Smooth muscle cell (in vitro differentiated cells): ENCODE measurements around the gene ERP27. TPM values are rescaled to one million over a fixed set of nuclear protein-coding genes. Genes with fewer than 3 reads are reported as not detected.
A peak's percentile ranks its signal among the peaks of the same experiment; 100 is the strongest.

Experiments used
- DNase-seq: peaks from one replicate; lab custom pipeline; 2025; ENCODE audit not compliant: unreplicated experiment; lab: John Stamatoyannopoulos, UW
- H2AFZ ChIP-seq: fragments of 200-600 bp; sonication (generic); 2 replicates; pipeline ENCODE4 v1.6.0; 2016; ENCODE audit warnings: antibody characterized with exemption, low read depth, mild to moderate bottlenecking
- H3F3A ChIP-seq: fragments of 200-600 bp; sonication (generic); 2 replicates; pipeline ENCODE4 v1.6.0; 2017; ENCODE audit warnings: antibody characterized with exemption, low read depth
- H3K27ac ChIP-seq: fragments of 200-600 bp; sonication (generic); 2 replicates; pipeline ENCODE4 v1.5.1; 2016; ENCODE audit warnings: low read depth, mild to moderate bottlenecking
- H3K27me3 ChIP-seq: fragments of 200-600 bp; sonication (generic); 2 replicates; pipeline ENCODE4 v1.6.1; 2016; ENCODE audit warnings: low read depth, mild to moderate bottlenecking
- H3K36me3 ChIP-seq: fragments of 200-600 bp; sonication (generic); 2 replicates; pipeline ENCODE4 v1.5.1; 2016; ENCODE audit warnings: low read depth
- H3K4me1 ChIP-seq: fragments of 200-600 bp; sonication (generic); 2 replicates; pipeline ENCODE4 v1.5.1; 2016; ENCODE audit warnings: low read depth
- H3K4me2 ChIP-seq: fragments of 200-600 bp; sonication (generic); 2 replicates; pipeline ENCODE4 v1.6.0; 2016; ENCODE audit warnings: mild to moderate bottlenecking
- H3K4me3 ChIP-seq: fragments of 200-600 bp; sonication (generic); 2 replicates; pipeline ENCODE4 v1.5.1; 2016; ENCODE audit warnings: mild to moderate bottlenecking
- H3K79me2 ChIP-seq: fragments of 200-600 bp; sonication (generic); 2 replicates; pipeline ENCODE4 v1.6.0; 2016; ENCODE audit warnings: low read depth, mild to moderate bottlenecking
- H3K9ac ChIP-seq: fragments of 200-600 bp; sonication (generic); 2 replicates; pipeline ENCODE4 v1.6.0; 2016; ENCODE audit warnings: low read depth
- H3K9me3 ChIP-seq: fragments of 200-600 bp; sonication (generic); replicated peaks from 2 replicates; pipeline ENCODE4 v1.5.1; 2016; ENCODE audit warnings: low read depth
- H4K20me1 ChIP-seq: fragments of 200-600 bp; sonication (generic); 2 replicates; pipeline ENCODE4 v1.6.0; 2016; ENCODE audit warnings: low read depth
- whole genome bisulfite sequencing: methylation state at CpG from one replicate; pipeline ENCODE4 v1.1.7; 2016; ENCODE audit warnings: low lambda C conversion rate; 5-methylcytosine and 5-hydroxymethylcytosine counted together
- polyA plus RNA-seq: library from polyadenylated mRNA; unstranded; fragments of >200 nt; fragmentation: Nextera tagmentation; extraction: Ambion mirVana; gene quantifications from 2 replicates; pipeline ENCODE4 v1.2.1, GENCODE V29; 2016
- total RNA-seq: library from RNA; depleted of rRNA; stranded (reverse); fragments of >200 nt; gene quantifications from 2 replicates; pipeline ENCODE4 v1.2.3, GENCODE V29; 2014
- TF ChIP-seq, protein P1 (sequence below): fragments of 200-600 bp; sonication (generic); IDR thresholded peaks from 2 replicates; pipeline ENCODE4 v1.5.1; 2017; ENCODE audit warnings: borderline replicate concordance, mild to moderate bottlenecking, antibody characterized with exemption; ENCODE audit not compliant: insufficient read depth, poor library complexity, severe bottlenecking

ERP27 gene
- total and polyA plus RNA-seq, 2 experiments from 2014 or later = 2.7 to 7.8 TPM

- Histone ChIP-seq H3K9me3 (no peaks in the 10 kb centered on the region), H3K9ac (no peak within 1 kb of the TSS), H3K4me1 (no peaks in the 10 kb centered on the region), H3K4me2 (no peak within 1 kb of the TSS), H3K79me2 (no peaks in the 10 kb centered on the region), H2AFZ (no peak within 1 kb of the TSS), H3K4me3 (no peak within 1 kb of the TSS), H4K20me1 (no peaks in the 10 kb centered on the region), H3K27ac (no peak within 1 kb of the TSS), H3K36me3 (no peaks in the 10 kb centered on the region), H3F3A (no peaks in the 10 kb centered on the region), H3K27me3 (no peaks in the 10 kb centered on the region)
- DNase-seq = no peak
- WGBS = 74% methylated on average over 2 of the region's 2 CpGs
- TF ChIP-seq, protein P1, sequence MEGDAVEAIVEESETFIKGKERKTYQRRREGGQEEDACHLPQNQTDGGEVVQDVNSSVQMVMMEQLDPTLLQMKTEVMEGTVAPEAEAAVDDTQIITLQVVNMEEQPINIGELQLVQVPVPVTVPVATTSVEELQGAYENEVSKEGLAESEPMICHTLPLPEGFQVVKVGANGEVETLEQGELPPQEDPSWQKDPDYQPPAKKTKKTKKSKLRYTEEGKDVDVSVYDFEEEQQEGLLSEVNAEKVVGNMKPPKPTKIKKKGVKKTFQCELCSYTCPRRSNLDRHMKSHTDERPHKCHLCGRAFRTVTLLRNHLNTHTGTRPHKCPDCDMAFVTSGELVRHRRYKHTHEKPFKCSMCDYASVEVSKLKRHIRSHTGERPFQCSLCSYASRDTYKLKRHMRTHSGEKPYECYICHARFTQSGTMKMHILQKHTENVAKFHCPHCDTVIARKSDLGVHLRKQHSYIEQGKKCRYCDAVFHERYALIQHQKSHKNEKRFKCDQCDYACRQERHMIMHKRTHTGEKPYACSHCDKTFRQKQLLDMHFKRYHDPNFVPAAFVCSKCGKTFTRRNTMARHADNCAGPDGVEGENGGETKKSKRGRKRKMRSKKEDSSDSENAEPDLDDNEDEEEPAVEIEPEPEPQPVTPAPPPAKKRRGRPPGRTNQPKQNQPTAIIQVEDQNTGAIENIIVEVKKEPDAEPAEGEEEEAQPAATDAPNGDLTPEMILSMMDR = no peak
Observed at GRCh38 chr12:14972816-14973215, 34.5 kb upstream of the ERP27 start, which contains the start of gene PDE6H. Gene PDE6H (plus strand): TSS chr12:14973042. CDS start chr12:14978013, 4,971 bp downstream.

- no peaks in the 10 kb centered on the region for H3K27me3 ChIP-seq
- no peak overlapping the region for H2AFZ ChIP-seq
- H3K36me3 ChIP-seq = no peaks in the 10 kb centered on the region
- H3K9ac ChIP-seq = no peak overlapping the region
- H3K4me1 ChIP-seq = no peaks in the 10 kb centered on the region
- no peaks in the 10 kb centered on the region for H3K9me3 ChIP-seq
- WGBS = 65% methylated on average over 4 of the region's 4 CpGs
- H3F3A ChIP-seq = no peaks in the 10 kb centered on the region
- TF ChIP-seq, protein P1 = no peak
- H3K4me3 ChIP-seq = no peak overlapping the region
- H4K20me1 ChIP-seq = no peaks in the 10 kb centered on the region
- no peak overlapping the region for H3K4me2 ChIP-seq
- no peak overlapping the region for H3K27ac ChIP-seq
- no peak for DNase-seq
- H3K79me2 ChIP-seq = no peaks in the 10 kb centered on the region
Observed at GRCh38 chr12:14970473-14970872, 32.1 kb upstream of the ERP27 start.

- Histone ChIP-seq H3K9me3 (no peaks in the 10 kb centered on the region), H4K20me1 (no peaks in the 10 kb centered on the region), H3K79me2 (no peaks in the 10 kb centered on the region), H3K9ac (no peak overlapping the region), H3K27me3 (no peaks in the 10 kb centered on the region), H2AFZ (peak overlapping the region; percentile 78), H3K36me3 (no peaks in the 10 kb centered on the region), H3F3A (no peaks in the 10 kb centered on the region), H3K27ac (peak overlapping the region; percentile 52), H3K4me2 (peak overlapping the region; percentile 24), H3K4me1 (no peaks in the 10 kb centered on the region), H3K4me3 (no peak overlapping the region)
- TF ChIP-seq, protein P1 = no peak
- WGBS = 22% methylated on average over 3 of the region's 3 CpGs
- DNase-seq = no peak
Observed at GRCh38 chr12:14968478-14968877, 30.1 kb upstream of the ERP27 start.

GRCh38 chr12:14965221-14965620 is 26.9 kb upstream of the ERP27 start:
- H4K20me1 ChIP-seq = no peaks in the 10 kb centered on the region
- H3K9me3 ChIP-seq = no peaks in the 10 kb centered on the region
- H3K27ac ChIP-seq = no peak overlapping the region
- no peaks in the 10 kb centered on the region for H3K36me3 ChIP-seq
- H3K4me3 ChIP-seq = no peak overlapping the region
- no peak for DNase-seq
- H3K79me2 ChIP-seq = no peaks in the 10 kb centered on the region
- H3K4me1 ChIP-seq = peaks cover 3% of the 10 kb centered on the region
- no peaks in the 10 kb centered on the region for H3F3A ChIP-seq
- H2AFZ ChIP-seq = no peak overlapping the region
- no peaks in the 10 kb centered on the region for H3K27me3 ChIP-seq
- no peak overlapping the region for H3K9ac ChIP-seq
- TF ChIP-seq, protein P1 = no peak
- 79% methylated on average over 2 of the region's 2 CpGs for WGBS
- no peak overlapping the region for H3K4me2 ChIP-seq
